Activated CD4-positive, alpha-beta T cell treated with anti-CD3 and anti-CD28 coated beads, Interleukin-10, Interleukin-2, amounts not matched to agents 100 ng/mL and 50 ng/mL, durations not matched to agents 16 hours and 8 hours (primary cell): ENCODE measurements around the gene CACHD1.
"Not testable (repeated sequence)": the region's sequence is repeated elsewhere in the genome, so short reads cannot be mapped to it uniquely, and the experiment has no call there.

Source experiments
- DNase-seq: peaks from one replicate; pipeline ENCODE4 v3.0.0-alpha.2; 2020

CACHD1 gene

GRCh38 chr1:64498325-64498724, 28.4 kb downstream of the CACHD1 start:
- DNase-seq = no peak

GRCh38 chr1:64499011-64499410, 29.1 kb downstream of the CACHD1 start:
- DNase-seq = no peak

- DNase-seq = no peak
Observed at GRCh38 chr1:64499966-64500365, 30.0 kb downstream of the CACHD1 start.

- no peak for DNase-seq
Observed at GRCh38 chr1:64502083-64502482, 32.2 kb downstream of the CACHD1 start.

- no peak for DNase-seq
Observed at GRCh38 chr1:64502931-64503330, 33.0 kb downstream of the CACHD1 start.

- DNase-seq = peak; percentile 39
Observed at GRCh38 chr1:64505232-64505943, 35.5 kb downstream of the CACHD1 start.

GRCh38 chr1:64505944-64506655, 36.2 kb downstream of the CACHD1 start:
- no peak for DNase-seq

GRCh38 chr1:64508629-64509028, 38.7 kb downstream of the CACHD1 start:
- DNase-seq = no peak

GRCh38 chr1:64511044-64511443, 41.1 kb downstream of the CACHD1 start:
- DNase-seq = no peak

GRCh38 chr1:64512206-64512605, 42.3 kb downstream of the CACHD1 start:
- not testable (repeated sequence) for DNase-seq

- no peak for DNase-seq
Observed at GRCh38 chr1:64513545-64513944, 43.6 kb downstream of the CACHD1 start.

GRCh38 chr1:64514197-64514765, 44.4 kb downstream of the CACHD1 start:
- no peak for DNase-seq

GRCh38 chr1:64515427-64515826, 45.5 kb downstream of the CACHD1 start:
- no peak for DNase-seq

- no peak for DNase-seq
Observed at GRCh38 chr1:64516301-64516700, 46.4 kb downstream of the CACHD1 start.

GRCh38 chr1:64516803-64517568, 47.1 kb downstream of the CACHD1 start:
- DNase-seq = no peak

- no peak for DNase-seq
Observed at GRCh38 chr1:64517640-64518039, 47.7 kb downstream of the CACHD1 start.

GRCh38 chr1:64518692-64519481, 49.0 kb downstream of the CACHD1 start:
- DNase-seq = no peak

GRCh38 chr1:64519901-64520300, 50.0 kb downstream of the CACHD1 start:
- DNase-seq = no peak

- DNase-seq = no peak
Observed at GRCh38 chr1:64522740-64523139, 52.8 kb downstream of the CACHD1 start.

GRCh38 chr1:64523413-64524337, 53.7 kb downstream of the CACHD1 start:
- no peak for DNase-seq

- no peak for DNase-seq
Observed at GRCh38 chr1:64524614-64525013, 54.7 kb downstream of the CACHD1 start.
